Pancreas (tissue), 10 donors: ENCODE results near the gene ZNF367. TPM values are rescaled to one million over a fixed set of nuclear protein-coding genes. Genes with fewer than 3 reads are reported as not detected.

ENCODE experiments used
- ATAC-seq, 4 donors: fragments of 200-7000 bp; cut with Tn5 transposase; one replicate each; pipeline versions ENCODE4 v1.8.0 to v1.9.1; 2020; ENCODE audit warnings: mild to moderate bottlenecking in 4 of 4, moderate library complexity in 4 of 4
- DNase-seq, 6 donors: peaks; one replicate each; pipeline ENCODE4 v3.0.0-alpha.2; 2020
- FAIRE-seq: peaks from 2 replicates; lab custom pipeline; 2012; peaks lifted over from hg19 to GRCh38; lab: Jason Lieb, UNC
- H3K27ac ChIP-seq, 4 donors: fragments of 200-600 bp; sonication (generic); 1 replicate in 3 of 4; 2 replicates in 1 of 4; pipeline versions ENCODE4 v1.5.0 to v1.8.0; 2020
- H3K27me3 ChIP-seq, 4 donors: fragments of 200-600 bp; one replicate each; pipeline ENCODE4 v1.8.0; 2021
- H3K36me3 ChIP-seq, 3 donors: fragments of 200-600 bp; sonication (generic) in 1 of 3; one replicate each; pipeline versions ENCODE4 v1.5.0 to v1.8.0; 2020 to 2021
- H3K4me1 ChIP-seq, 3 donors: fragments of 200-600 bp; one replicate each; pipeline ENCODE4 v1.8.0; 2021
- H3K4me3 ChIP-seq, 4 donors: fragments of 200-600 bp; sonication (generic) in 2 of 4; one replicate each; pipeline versions ENCODE4 v1.5.0 to v1.8.0; 2020 to 2021
- H3K9me3 ChIP-seq, 4 donors: fragments of 200-600 bp; one replicate each; pipeline ENCODE4 v1.8.0; 2021
- WGBS, 2 donors: extraction: QIAGEN DNeasy Blood & Tissue Kit; methylation state at CpG; one replicate each; pipeline ENCODE4 v1.1.7; 2013; 5-methylcytosine and 5-hydroxymethylcytosine counted together
- intact Hi-C, 3 donors: fragments of 100-400 bp; cut with DNase I; formaldehyde crosslinking; loops; one replicate each; pipeline versions ENCODE4 v1.11.1 to v1.14.2; 2022
- polyA plus RNA-seq, 2 donors: library from polyadenylated mRNA; stranded (reverse); fragments of 200-250 nt; gene quantifications; one replicate each; pipeline ENCODE4 v1.2.3, GENCODE V29; 2013
- total RNA-seq, 6 donors: library from RNA; stranded (reverse); fragmentation: NEBNext Ultra II Directional in 4 of 6; extraction: Animal tissue kit (Norgen Biotek cat#: 25700) in 4 of 6; gene quantifications; one replicate each; pipeline versions ENCODE4 v1.2.1 to v1.2.4, GENCODE V29; 2021 to 2023
- TF ChIP-seq, protein P1 (sequence below), 4 donors: fragments of 200-600 bp; sonication (generic) in 3 of 4; IDR thresholded peaks; one replicate each; pipeline versions ENCODE4 v1.5.0 to v1.8.0; 2021; ENCODE audit warnings: antibody characterized with exemption in 4 of 4
- donor health status: healthy with polysubstance abuse.
- donor health status: DM: no; HTN: no; CAD: no; lungs with moderate emphysema.
- donor health status: DM: no; HTN: no; CAD: no.
- donor health status: control.
- donor health status: control.
- donor health status: Bipolar disorder and iron deficiency.
- donor health status: DM: yes; HTN: yes; CAD: no.
- donor health status: DM: no; HTN: no; CAD: no.
- donor health status: DM: no; HTN: no; CAD: no.
- donor health status: DM: yes; HTN: yes; CAD: no.

The ZNF367 gene
- total and polyA plus RNA-seq, 8 donors = 0.23 to 1.2 (median 0.65) TPM

DNA sequence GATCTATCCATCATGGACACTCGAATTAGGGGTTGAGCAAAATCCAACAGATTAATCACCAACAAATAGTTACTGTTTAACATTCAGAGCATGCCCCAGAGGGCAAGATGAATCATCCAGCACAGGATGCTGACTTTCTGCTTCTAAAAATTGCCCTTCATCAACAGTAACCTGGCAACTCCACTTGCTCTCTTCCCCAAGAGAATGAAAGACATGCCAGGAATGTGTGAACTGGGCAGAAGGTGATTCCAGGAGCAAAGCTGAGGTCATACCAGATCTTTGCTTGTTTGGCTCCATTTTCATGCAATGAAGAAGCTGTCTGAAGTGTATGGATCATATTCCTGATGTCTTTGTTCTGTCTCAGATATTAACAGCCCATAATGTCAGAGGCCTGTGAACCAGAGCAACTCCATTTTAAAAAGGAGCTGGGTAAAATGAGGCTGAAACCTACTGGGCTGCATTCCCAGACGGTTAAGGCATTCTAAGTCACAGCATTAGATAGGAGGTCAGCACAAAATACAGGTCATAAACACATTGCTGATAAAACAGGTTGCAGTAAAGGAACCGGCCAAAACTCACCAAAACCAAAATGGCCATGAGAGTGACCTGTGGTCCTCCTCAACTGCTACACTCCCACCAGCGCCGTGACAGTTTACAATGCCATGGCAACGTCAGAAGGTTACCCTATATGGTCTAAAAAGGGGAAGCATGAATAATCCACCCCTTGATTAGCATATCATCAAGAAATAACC, 2.5 kb upstream of the ZNF367 start:
- ATAC-seq = peak; percentile 9 to 29 (median 16)
- H3K36me3 ChIP-seq = no peaks in the 10 kb centered on the region
- peaks cover 0 to 19% (median 18%) of the 10 kb centered on the region in 3 donors for H3K4me1 ChIP-seq
- TF ChIP-seq, protein P1, sequence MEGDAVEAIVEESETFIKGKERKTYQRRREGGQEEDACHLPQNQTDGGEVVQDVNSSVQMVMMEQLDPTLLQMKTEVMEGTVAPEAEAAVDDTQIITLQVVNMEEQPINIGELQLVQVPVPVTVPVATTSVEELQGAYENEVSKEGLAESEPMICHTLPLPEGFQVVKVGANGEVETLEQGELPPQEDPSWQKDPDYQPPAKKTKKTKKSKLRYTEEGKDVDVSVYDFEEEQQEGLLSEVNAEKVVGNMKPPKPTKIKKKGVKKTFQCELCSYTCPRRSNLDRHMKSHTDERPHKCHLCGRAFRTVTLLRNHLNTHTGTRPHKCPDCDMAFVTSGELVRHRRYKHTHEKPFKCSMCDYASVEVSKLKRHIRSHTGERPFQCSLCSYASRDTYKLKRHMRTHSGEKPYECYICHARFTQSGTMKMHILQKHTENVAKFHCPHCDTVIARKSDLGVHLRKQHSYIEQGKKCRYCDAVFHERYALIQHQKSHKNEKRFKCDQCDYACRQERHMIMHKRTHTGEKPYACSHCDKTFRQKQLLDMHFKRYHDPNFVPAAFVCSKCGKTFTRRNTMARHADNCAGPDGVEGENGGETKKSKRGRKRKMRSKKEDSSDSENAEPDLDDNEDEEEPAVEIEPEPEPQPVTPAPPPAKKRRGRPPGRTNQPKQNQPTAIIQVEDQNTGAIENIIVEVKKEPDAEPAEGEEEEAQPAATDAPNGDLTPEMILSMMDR (IDR thresholded peaks at IDR 0.05) = no peak
- no peak overlapping the region for H3K4me3 ChIP-seq
- FAIRE-seq = no peak
- H3K9me3 ChIP-seq = no peaks in the 10 kb centered on the region
- peak in 3 of 6 donors; percentile 45 to 73 (median 49) for DNase-seq
- no peaks in the 10 kb centered on the region for H3K27me3 ChIP-seq
- peak overlapping the region; percentile 14 to 97 (median 63) for H3K27ac ChIP-seq
- 45 to 47% methylated on average over 6 of the region's 6 CpGs for WGBS, 2 donors
- intact Hi-C loops = no loop called here

DNA sequence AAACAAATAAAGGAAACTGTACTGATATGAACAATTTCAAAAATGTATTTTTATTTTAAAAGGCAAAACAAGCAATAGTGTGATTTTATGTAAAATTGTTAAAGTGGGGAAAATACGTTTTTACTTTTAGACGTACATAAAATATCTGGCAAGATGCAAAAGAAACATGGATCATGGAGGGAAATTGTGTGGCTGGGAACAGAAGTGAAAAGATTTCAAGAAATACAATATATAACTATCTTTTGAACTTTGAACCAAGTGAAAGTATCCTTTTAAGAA, 1.5 kb upstream of the ZNF367 start:
- FAIRE-seq (peak; percentile 29), ATAC-seq (no peak), DNase-seq (no peak)
- Histone ChIP-seq H3K36me3 (no peaks in the 10 kb centered on the region), H3K4me1 (peaks cover 0 to 19% (median 18%) of the 10 kb centered on the region in 3 donors), H3K27ac (peak overlapping the region; percentile 93 to 97 (median 97)), H3K9me3 (no peaks in the 10 kb centered on the region), H3K4me3 (peak overlapping the region in 2 of 4 donors; percentile 65 to 81), H3K27me3 (no peaks in the 10 kb centered on the region)
- 25 to 39% methylated on average over 2 of the region's 2 CpGs for WGBS, 2 donors
- TF ChIP-seq, protein P1 (IDR thresholded peaks at IDR 0.05) = no peak
- intact Hi-C loops = no loop called here

DNA sequence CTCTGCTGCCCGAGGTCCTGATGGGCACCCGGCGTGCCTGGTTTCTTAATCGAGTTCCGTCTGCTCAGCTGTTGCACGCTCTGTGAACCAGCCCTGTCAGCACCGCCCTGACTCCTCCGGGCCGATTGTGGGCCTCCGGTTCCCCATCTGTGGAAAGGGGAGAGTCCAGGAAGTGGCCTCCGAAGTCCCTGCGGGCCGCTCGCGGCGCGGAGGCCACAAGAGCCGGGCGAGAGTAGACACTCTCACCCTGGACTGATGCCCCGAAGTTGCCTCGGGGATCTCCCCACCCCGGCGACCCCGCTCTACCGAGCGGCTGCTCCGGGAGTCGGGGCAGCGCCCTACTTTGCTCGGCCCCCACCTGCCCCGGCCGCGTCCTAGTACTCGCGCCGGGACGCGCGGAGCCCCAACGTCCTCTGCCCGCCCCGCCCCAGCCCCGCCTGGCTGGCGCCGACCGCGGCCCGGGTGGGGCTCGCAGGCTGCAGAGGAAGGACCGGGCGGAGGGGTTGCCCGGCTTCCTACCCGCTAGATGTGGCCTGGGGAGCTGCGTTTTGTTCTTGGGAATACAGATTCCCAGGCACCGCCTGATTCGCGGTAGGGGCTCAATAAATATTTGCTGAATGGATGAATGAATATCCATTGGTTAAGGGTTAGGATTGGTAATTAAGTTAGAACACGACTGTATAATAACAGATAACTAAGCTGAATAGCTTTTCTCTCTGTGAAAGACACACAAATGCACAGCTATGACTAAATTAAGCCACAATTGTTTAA, 935 bp upstream of the ZNF367 start:
- Histone ChIP-seq H3K4me1 (peaks cover 0 to 19% (median 18%) of the 10 kb centered on the region in 3 donors), H3K27me3 (no peaks in the 10 kb centered on the region), H3K36me3 (no peaks in the 10 kb centered on the region), H3K27ac (peak overlapping the region; percentile 93 to 97 (median 97)), H3K9me3 (no peaks in the 10 kb centered on the region), H3K4me3 (peak overlapping the region; percentile 47 to 81 (median 72))
- peak; percentile 51 to 81 (median 68) for DNase-seq
- peak; percentile 42 to 55 (median 50) for ATAC-seq
- TF ChIP-seq, protein P1 (IDR thresholded peaks at IDR 0.05) = no peak
- 0% methylated on average over 41 to 58 of the region's 58 CpGs for WGBS, 2 donors
- intact Hi-C loops = no loop called here
- no peak for FAIRE-seq

DNA sequence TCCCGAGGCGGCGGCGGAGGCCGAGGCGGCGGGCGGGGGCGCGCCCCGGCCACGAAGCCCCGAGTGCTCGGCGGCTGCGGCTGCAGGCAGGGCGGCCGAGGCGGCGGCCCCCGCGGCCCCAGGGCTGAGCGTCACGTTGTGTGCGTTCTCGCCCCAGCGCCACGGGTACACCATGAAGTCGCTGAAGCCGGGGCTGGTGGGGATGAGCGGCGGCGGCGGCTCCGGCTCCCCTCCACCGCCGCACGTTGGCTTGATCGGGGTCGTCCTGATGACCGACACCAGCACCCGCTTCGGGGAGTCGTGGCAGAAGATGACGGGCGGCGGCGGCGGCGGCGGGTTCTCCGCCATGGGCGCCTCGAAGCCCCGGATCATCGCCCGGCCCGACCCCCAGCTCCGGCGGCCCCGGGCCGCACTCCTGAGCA, 498 bp downstream of the ZNF367 start:
- 0% methylated on average over 22 to 62 of the region's 62 CpGs for WGBS, 2 donors
- H3K4me3 ChIP-seq = peak overlapping the region; percentile 65 to 81 (median 76)
- ATAC-seq = peak in 2 of 4 donors; percentile 0 to 2
- peak in 1 of 6 donors; percentile 18 for DNase-seq
- H3K4me1 ChIP-seq = peaks cover 0 to 19% (median 18%) of the 10 kb centered on the region in 3 donors
- intact Hi-C loops = no loop called here
- no peak for FAIRE-seq
- H3K27ac ChIP-seq = peak overlapping the region; percentile 93 to 97 (median 97)
- no peaks in the 10 kb centered on the region for H3K36me3 ChIP-seq
- H3K9me3 ChIP-seq = no peaks in the 10 kb centered on the region
- no peaks in the 10 kb centered on the region for H3K27me3 ChIP-seq
- TF ChIP-seq, protein P1 (IDR thresholded peaks at IDR 0.05) = no peak
